Activated T-helper 9 cell treated with anti-CD3 and anti-CD28 coated beads, Interleukin-2, amount 50 U/mL, for 16 hours (primary cell): ENCODE results near the gene ZBTB17.
"Not testable (repeated sequence)": the region's sequence is repeated elsewhere in the genome, so short reads cannot be mapped to it uniquely, and the experiment has no call there.

ENCODE experiments used
- DNase-seq: peaks from one replicate; pipeline ENCODE4 v3.0.0-alpha.2; 2020; ENCODE audit warnings: low read depth

The ZBTB17 gene

DNA sequence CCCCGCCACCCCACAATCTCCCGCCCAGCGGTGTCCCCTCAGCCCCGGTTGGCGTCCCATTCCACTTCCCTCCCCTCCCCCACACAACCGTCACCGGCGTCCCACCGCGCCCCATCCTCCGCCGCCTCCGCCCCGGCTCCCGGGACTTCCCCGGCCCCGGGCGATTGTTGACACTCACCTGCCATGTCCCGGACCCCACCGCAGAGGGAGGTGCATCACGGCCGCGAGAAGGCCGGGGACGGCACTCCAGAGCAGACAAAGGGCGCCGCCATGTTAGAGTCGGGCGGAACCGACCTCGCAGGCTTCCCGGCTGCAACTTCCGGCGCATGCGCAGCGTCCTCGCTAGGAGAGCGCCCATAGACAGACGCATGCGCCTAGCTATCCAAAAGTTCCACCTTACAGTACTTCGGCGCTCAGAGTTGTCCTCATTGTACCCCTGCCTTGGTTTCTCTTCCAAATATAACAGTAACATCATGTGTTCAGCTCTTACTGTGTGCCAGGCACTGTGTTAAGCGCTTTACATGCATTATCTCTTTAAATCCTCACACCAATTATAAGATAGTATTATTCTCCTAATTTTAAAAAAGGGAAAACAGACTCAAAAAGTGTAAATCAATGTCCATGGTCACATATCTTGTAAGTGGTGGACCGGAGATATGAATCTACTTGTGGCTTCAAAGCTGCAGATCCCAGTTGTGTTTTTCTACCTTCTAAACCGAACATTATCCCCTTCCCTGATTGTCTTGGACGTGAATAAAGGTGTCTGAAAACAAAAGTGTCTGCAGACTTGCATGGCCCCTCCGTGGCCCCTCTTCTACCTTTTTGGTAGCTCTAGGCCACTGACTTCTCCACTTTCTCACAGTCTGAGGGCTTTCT, at the start of gene ZBTB17:
ZBTB17 (minus strand) TSS at position 297 of the 876 bp plus-strand sequence. CDS start 27,606 bp downstream, outside the sequence.
- peak; percentile 94 for DNase-seq

- no peak for DNase-seq
Observed at GRCh38 chr1:16023050-16023653, 47.3 kb upstream of the ZBTB17 start.

- DNase-seq: no peak
Observed at GRCh38 chr1:16022393-16022792, 46.5 kb upstream of the ZBTB17 start.

GRCh38 chr1:16021681-16022080, 45.8 kb upstream of the ZBTB17 start, which contains the start of gene CLCNKA:
Gene CLCNKA (plus strand): TSS chr1:16022036. CDS start chr1:16022620, 584 bp downstream.
- DNase-seq: no peak

DNA sequence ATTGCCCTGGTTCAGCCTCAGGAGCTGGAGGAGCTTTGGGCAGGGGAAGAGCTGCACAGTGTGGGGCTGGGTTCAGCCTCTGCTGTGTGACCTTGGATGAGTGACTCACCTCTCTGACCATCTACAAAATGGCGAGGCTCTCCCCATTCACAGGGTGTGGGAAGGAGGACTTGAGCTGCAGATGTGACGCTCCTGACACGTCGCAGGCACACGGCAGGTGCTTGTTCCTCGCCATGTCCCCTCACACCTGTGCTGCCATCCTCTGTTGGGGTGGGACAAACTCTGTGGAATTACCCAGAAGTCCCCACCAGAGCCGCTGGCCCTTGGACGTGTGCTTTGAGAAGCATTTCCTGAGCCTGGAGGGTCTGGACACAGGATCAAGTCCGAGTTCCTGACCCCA, 45.0 kb upstream of the ZBTB17 start:
- DNase-seq: not testable (repeated sequence)

DNA sequence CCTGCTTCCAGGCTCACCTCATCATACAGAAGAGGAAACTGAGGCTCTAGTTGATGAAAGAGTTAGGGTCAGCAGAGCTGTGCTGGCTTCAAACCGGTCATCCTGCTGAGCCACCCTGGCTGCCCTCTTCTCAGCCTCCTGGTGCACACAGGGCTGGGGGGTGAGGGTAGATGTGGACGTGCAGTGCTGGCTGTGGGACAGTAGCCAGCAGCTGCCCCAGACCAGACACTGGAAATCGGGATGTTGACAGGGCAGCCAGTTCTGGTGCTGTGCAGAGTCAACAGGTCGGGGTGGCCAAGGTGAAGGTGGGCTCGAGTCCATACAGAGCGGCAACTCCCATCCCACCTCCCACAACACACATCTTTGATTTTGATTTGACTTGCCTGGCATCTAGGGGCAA, 44.4 kb upstream of the ZBTB17 start:
- DNase-seq: no peak

DNA sequence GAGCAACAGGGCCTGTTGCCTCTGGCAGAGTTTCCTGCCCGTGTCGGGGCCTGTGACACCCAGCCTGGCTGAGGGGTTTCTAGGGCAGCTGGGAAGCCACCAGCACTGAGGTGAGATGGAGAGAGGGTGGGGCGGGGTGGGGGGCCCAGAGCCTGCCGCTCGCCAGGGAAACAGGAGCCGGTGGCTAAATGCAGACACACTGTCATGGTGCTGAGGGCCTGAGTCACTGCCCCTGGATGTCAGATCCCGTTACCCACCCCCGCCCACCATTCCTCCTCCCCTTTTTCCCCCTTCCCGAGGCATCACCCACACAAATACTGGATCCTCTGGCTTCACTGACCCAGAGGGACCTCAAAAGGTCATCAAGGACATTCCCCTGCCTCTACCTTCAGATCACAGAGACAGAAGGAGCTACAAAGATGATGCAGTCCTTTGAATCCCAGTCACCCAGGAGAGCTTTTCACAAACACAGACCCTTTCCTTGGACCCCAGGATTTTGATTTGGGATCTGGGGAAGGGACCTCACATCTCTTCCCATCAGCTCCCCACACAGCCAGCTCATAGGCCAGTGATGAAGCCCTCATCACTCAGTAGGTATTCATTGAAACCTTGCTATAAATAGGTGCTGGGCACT, 43.9 kb upstream of the ZBTB17 start:
- DNase-seq: no peak

DNA sequence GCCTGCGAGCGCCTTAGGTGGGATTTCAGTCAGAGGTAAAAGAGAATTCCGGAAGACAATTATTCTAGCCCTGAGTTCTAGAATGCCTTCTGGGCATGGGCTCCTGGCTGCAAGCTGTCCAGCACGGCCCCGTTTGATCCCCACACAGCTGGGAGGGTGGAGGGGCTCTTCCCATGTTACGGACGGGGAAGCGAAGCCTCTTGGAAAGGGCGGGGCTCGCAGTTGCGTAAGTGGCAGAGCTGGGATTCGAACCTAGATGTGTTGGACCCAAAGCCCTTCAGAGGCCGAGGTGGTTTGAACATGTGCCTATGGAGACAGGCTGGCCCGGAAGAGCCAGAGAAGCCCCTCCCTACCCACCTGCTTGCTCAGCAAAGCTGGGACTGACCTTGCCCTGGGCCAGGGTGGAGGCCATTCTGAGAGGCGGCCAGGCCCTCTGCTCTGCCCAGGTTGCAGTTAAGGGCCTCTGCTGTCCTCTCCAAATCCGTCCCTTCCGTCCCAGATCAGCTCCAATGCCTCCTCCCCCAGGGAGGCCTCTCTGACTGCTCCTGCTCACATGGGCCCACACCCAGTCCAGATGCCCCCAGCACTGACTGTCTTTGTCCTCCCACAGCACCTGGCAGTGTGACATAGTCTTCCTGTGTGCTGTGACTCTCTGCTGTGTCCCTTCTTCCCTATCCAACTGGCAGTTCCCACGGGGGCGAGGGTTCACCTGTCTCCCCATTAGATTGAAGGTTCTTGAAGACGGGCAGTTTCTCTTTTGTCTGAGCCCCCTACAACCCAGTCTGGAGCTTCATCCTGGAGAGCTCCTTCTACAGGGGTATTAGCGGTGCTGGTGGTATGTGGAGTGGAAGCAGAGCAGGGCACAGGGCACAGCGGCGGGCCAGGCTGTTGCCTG, 43.1 kb upstream of the ZBTB17 start:
- no peak for DNase-seq

DNA sequence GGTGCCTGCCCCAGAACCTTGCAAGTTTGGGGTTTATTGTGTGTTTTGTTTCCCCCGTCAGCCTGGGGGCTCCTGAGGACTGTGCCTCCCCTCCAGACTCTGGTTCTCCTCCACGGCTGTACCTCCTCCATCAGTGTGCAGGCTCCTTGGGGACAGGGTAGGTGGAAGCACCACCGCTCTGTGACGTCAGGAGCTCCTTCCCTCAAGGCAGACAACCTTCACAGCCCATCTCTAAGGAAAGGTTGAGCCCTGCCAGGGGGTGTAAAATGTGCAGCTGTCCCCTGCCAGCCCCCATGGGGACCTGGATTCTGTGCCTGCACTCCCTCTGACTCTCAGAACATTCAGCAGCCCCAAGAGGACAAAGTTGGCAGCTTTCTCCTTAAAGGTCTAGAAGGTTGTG, 42.4 kb upstream of the ZBTB17 start:
- no peak for DNase-seq

DNA sequence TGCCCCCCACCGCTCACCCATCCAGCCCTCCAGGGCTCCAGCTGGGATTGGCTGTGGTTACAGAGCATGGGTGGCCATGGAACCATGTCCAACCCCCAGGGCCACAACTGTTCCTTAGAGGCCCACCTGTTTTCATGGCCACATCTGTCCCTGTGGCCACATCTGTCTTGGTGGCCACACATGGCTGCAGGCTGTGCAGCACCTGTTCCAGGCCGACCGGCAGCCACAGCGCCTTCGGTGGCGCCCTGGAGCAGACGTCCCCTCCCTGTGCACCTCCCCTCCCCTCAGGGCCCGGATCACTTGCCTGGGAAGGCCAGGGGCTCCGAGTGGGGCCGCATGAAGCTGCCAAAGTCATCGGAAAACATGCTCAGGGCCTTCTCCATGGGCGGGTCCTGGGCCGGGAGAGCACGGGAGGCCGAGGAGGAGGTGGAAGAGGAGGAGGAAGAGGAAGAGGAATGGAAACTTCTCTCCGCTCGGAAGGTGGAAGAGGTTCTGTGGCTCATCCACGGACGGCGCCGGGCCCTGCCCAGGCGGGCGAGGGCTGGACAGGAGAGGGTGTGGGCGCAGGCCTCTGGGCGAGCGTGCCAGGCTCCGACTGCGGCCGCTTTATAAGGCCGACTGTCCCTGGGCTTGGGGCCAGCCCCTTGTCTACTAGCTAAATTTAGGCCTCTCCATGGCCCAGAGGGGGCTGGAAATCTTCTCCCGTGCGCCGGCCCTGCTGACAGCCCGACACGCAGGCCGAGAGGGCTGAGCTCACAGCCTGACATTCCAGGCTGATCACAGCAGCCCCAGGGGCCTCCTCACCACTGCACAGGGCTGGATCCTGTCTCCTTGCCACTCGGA, 41.8 kb upstream of the ZBTB17 start, which contains the start of gene HSPB7:
HSPB7 (minus strand) TSS at position 583 of the 843 bp plus-strand sequence; CDS start at position 503, 80 bp downstream.
- no peak for DNase-seq

- DNase-seq: no peak
Observed at GRCh38 chr1:16017076-16017460, 41.2 kb upstream of the ZBTB17 start.

- DNase-seq: no peak
Observed at GRCh38 chr1:16015960-16016901, 40.3 kb upstream of the ZBTB17 start.

- DNase-seq: no peak
Observed at GRCh38 chr1:16015491-16015890, 39.6 kb upstream of the ZBTB17 start.

- DNase-seq: no peak
Observed at GRCh38 chr1:16014509-16015482, 38.9 kb upstream of the ZBTB17 start.

GRCh38 chr1:16013908-16014258, 38.0 kb upstream of the ZBTB17 start:
- DNase-seq: no peak

- DNase-seq: peak; percentile 18
Observed at GRCh38 chr1:16013220-16013907, 37.5 kb upstream of the ZBTB17 start.

DNA sequence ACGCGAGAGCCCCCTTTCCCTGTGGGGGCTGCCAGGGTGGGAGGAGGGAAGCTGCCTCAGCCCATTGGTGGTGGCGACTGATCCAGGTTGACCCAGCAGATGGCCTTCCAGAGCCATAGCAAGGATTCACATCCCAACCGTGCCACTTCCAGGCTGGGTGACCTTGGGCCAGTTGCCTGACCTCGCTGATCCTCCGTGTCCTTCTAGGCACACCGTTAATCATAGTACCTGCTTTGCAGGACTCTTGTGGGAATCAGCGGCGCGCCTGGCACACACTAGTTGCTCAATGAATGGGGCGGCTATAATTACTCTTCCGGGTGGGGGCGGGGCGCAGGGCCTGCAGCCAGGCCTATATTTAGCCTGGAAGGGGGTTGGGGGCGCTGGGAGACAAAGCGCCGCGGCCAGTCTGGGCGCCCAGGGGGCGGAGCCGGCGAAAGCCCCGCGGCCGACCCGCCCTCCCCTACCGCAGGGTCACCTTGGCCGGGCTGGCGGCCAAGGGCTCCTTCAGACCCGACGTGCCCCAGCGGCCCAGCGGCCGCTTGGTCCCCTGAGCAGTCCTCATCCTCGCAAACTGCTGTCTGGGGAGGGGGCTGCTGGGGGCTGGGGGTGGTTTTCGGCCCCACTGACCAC, 36.8 kb upstream of the ZBTB17 start:
- no peak for DNase-seq
